Epithelial cell of proximal tubule (primary cell): Measurements from ENCODE around the gene NSMF. TPM values are rescaled to one million over a fixed set of nuclear protein-coding genes. Genes with fewer than 3 reads are reported as not detected.
"Not testable (repeated sequence)": the region's sequence is repeated elsewhere in the genome, so short reads cannot be mapped to it uniquely, and the experiment has no call there.

ENCODE experiments used
- DNase-seq: peaks from one replicate; pipeline ENCODE4 v3.0.0-alpha.2; 2011; ENCODE audit warnings: low read depth
- H3K4me3 ChIP-seq: 2 replicates; pipeline ENCODE4 v1.5.1; 2011; ENCODE audit warnings: low read depth, mild to moderate bottlenecking, low read length
- CTCF ChIP-seq: conservative IDR thresholded peaks from 2 replicates; pipeline ENCODE4 v1.5.1; 2012; ENCODE audit warnings: low read depth, mild to moderate bottlenecking, low read length
- total RNA-seq: library from RNA; depleted of rRNA; stranded (reverse); fragments of >200 nt; gene quantifications from 2 replicates; pipeline ENCODE4 v1.2.3, GENCODE V29; 2015

NSMF gene
- total RNA-seq, 1 donor from 2014 or later = 62.7 TPM

DNA sequence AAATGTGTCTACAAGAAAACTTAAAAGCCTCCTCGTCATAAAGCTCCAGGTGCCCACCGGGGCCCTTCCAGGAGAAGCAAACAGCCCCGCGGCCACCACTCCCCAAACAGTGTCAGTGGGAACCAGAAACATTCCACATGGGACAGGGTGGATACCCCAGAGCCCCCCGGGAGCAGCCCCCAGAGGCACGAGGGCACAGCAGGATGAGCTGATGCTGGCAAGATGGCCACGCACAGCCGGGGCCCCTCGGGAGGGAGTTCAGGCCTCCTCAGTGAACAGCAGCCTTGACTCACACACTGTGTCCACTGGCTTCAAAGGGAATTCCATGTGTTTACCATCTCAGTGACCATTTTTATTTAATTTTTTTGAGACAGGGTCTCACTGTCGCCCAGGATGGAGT, 46.7 kb downstream of the NSMF start:
- no peak overlapping the region for H3K4me3 ChIP-seq
- DNase-seq = no peak
- no peak for TF ChIP-seq CTCF

GRCh38 chr9:137411645-137412380, 47.3 kb downstream of the NSMF start:
- H3K4me3 ChIP-seq = no peak overlapping the region
- peak; percentile 44 for DNase-seq
- no peak for TF ChIP-seq CTCF

- TF ChIP-seq CTCF = no peak
- no peak for DNase-seq
- peak overlapping the region; percentile 20 for H3K4me3 ChIP-seq
Observed at GRCh38 chr9:137411260-137411644, 47.9 kb downstream of the NSMF start.

- TF ChIP-seq CTCF = no peak
- H3K4me3 ChIP-seq = no peak overlapping the region
- DNase-seq = no peak
Observed at GRCh38 chr9:137410891-137411249, 48.3 kb downstream of the NSMF start.

- not testable (repeated sequence) for DNase-seq, H3K4me3 ChIP-seq
Observed at GRCh38 chr9:137410236-137410890, 48.8 kb downstream of the NSMF start.

DNA sequence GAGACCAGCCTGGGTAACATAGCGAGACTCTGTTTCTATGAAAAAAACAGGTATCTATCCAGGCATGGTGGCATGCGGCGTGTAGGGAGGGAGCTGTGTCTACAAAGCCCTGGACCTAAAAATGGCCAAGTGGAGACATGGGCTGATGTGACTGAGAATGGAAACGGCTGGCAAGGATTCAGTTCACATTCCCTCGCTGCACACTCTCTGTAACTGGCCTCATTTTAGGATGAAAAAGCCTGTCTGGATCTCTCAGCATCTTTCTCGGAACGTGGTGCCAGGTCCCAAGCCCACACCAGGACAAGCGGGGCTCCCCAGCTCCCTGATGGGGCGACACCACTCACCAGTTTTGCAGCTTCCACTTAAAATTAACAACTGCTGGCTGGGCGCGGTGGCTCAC, 49.6 kb downstream of the NSMF start:
- no peak for TF ChIP-seq CTCF
- no peak overlapping the region for H3K4me3 ChIP-seq
- no peak for DNase-seq

GRCh38 chr9:137408651-137409405, 50.3 kb downstream of the NSMF start:
- H3K4me3 ChIP-seq = no peak overlapping the region
- no peak for DNase-seq
- TF ChIP-seq CTCF = no peak
